Measurements from ENCODE around the gene FBN1.

The FBN1 gene

DNA sequence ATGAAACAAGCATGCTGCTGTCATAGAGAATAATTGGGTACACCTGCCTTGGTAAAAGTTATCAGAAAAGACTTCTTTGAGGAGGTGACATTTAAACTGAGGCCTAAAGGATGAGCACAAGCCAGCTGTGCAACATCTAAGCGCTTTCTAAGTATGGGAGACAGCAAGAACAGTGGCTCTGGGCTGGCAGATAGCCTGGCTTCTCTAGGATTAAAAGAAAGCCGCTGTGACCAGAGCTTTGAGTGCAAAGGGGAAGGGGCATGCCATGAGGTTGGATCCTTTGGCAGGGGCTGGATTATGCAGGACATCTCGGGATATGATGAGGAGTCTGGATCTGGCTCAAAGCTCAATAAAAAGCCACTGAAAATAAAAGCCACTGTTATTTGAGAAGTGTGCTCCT lies 99.2 kb downstream of the FBN1 start:
- no peak for DNase-seq (ENCODE audit: extremely low spot score)
- POLR2A ChIA-PET, result no interaction called here
- TF ChIP-seq, protein P1, sequence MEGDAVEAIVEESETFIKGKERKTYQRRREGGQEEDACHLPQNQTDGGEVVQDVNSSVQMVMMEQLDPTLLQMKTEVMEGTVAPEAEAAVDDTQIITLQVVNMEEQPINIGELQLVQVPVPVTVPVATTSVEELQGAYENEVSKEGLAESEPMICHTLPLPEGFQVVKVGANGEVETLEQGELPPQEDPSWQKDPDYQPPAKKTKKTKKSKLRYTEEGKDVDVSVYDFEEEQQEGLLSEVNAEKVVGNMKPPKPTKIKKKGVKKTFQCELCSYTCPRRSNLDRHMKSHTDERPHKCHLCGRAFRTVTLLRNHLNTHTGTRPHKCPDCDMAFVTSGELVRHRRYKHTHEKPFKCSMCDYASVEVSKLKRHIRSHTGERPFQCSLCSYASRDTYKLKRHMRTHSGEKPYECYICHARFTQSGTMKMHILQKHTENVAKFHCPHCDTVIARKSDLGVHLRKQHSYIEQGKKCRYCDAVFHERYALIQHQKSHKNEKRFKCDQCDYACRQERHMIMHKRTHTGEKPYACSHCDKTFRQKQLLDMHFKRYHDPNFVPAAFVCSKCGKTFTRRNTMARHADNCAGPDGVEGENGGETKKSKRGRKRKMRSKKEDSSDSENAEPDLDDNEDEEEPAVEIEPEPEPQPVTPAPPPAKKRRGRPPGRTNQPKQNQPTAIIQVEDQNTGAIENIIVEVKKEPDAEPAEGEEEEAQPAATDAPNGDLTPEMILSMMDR (IDR thresholded peaks at IDR 0.05; ENCODE audit: control extremely low read depth, extremely low read depth, low read depth, missing control alignments), result no peak
- CTCF ChIA-PET, result no interaction called here

DNA sequence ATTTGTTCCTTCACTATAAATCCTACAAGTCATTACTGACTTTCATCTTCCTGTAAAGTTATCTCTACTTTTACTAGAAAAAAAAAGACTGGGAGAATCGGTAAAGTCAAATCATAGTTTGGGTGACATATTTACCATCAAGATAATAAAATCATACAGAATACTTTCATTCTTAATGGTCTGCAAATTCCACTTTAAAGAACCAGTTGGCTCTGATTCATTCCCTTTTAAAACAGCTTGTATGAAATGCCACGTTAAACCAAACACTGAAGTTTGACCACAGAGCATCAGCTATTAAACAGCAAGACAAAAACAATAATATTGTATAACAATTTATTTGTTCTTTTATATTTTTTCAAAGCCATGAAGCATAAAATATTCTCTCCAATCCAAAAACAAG lies 100.7 kb downstream of the FBN1 start:
- ChIA-PET POLR2A (no interaction called here), CTCF (no interaction called here)
- DNase-seq (ENCODE audit: extremely low spot score), result no peak
- TF ChIP-seq, protein P1 (IDR thresholded peaks at IDR 0.05; ENCODE audit: control extremely low read depth, extremely low read depth, low read depth, missing control alignments), result no peak

DNA sequence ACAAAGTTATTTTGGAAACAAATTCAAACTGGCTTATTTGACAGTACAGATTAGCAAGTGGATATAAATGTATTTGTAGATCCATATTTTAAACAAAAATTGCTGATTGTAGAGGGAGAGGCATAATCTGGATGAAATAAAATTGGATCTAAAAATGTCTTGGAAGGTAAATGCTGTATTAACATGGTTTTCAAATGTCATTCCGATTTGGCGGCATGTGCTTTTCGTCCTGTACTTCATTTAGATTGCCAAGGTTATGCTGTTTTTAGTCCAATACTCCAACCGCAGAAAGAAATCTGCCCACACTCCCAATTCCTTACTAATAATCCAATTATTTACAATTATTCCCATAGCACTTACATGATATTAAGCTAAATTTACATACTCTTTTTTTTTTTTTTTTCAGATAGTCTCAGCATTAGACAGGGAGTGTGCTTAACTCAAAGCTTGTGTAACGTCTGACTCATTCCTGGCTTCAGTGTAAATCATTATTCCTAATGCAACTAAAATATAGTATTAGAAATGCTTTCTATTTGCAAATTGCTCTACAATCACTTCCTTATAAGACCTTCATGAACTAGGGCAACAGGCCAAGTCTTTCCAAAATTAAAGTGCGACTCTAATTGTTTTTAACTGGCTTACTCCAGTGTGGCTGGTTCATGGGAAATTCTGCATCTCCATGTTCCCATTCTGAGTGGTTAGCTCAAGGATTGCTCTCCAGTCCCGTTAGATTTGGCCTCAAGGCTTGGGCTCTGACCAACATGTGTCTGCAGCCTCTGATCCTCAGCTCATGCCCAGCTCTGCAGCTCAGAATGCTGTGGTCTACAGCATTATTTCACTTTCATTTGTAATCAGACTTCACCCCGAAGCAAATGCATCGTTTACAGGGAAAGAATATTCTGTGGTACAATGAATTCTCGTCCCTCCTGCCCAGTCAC lies 103.9 kb downstream of the FBN1 start:
- POLR2A ChIA-PET, result no interaction called here
- CTCF ChIA-PET, result interaction anchor here (0.7 kb wide), 1 partner anchor 205 kb away, joined by 3 read pairs; no protein-coding TSS in a partner anchor
- DNase-seq (ENCODE audit: extremely low spot score), result peak; percentile 34
- TF ChIP-seq, protein P1 (IDR thresholded peaks at IDR 0.05; ENCODE audit: control extremely low read depth, extremely low read depth, low read depth, missing control alignments), result no peak

DNA sequence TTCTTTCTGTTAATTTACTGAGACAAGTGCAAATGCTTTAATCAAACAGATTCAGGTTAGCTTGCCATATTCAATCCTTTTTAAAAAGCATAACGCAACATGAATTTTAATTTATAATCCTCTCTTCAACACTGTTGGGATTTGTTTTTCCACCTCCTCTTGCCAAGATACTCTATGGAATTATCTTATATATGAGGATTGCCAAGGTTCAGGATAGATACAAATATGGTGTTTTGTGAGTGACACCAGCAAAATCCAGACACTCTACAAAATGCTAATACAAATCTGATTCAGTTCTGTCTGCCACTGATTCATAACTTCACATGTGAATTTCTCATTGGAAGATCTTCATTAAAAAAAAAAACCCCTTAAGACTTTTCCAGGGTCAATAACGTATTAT lies 104.8 kb downstream of the FBN1 start:
- TF ChIP-seq, protein P1 (IDR thresholded peaks at IDR 0.05; ENCODE audit: control extremely low read depth, extremely low read depth, low read depth, missing control alignments), result no peak
- DNase-seq (ENCODE audit: extremely low spot score), result no peak
- ChIA-PET CTCF (interaction anchor here (1.2 kb wide), 1 partner anchor 33 kb away, joined by 3 read pairs; no protein-coding TSS in a partner anchor), POLR2A (no interaction called here)

DNA sequence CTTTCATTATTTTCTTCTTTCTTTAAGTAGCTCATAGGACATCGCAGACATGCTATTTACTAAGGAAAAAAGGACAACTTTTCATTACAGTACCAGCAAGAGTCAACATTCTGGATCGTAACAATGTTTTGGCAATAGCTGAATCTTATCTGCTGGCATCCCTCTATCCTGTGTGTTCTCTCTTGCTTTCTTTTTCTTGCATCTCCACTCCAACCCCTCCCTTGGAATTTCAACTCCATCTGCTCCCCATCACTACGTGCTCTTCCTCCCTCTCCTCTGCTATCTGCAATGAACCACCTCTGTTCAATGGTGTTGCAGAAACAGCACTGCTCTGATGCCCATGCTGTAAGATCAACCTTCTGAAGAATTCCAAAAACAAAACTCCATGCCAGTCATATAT lies 106.6 kb downstream of the FBN1 start:
- ChIA-PET POLR2A (no interaction called here), CTCF (interaction anchor here (0.8 to 2.1 kb wide), 5 partner anchors 9 to 187 kb away, joined by 3 to 7 read pairs (median 3); no protein-coding TSS in a partner anchor)
- TF ChIP-seq, protein P1 (IDR thresholded peaks at IDR 0.05; ENCODE audit: control extremely low read depth, extremely low read depth, low read depth, missing control alignments), result no peak
- DNase-seq (ENCODE audit: extremely low spot score), result no peak

DNA sequence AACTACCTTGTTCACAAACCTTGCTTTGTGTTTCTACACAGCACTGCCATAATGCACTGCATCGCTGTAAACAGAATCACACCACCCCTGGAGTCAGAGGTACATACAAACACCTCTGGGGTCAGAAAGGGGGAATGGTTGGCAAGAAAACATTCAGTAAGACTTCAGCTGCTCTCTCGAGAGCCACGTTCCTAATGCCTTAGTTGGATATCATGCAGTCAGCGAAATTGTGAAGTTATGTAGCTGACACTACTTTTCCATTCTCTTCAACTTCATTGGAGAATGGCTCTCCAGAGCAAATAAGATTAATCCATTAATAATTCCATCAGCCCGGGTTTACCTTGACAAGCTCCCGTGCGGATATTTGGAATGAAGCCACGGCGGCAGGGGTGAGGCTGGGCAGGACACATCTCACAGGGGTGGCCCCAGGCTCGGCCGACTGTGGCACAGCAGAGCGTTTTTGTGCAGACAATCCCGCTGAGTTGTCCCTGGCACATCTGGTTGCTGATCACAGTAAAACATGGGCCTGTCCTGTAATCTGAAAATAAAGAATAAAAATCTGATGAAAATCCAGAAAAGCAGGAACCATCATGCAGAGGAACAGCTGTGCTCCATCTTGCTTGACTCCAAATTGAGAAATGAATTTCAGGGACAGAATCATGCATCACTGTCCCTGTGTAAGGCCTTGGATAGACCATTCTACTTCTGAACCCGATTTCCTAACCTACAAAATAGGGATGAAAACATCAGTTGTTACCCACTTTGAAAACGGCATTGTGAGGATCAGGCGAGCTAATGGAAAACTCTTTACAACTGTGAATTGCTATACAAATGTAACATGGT lies 108.0 kb downstream of the FBN1 start:
- TF ChIP-seq, protein P1 (IDR thresholded peaks at IDR 0.05; ENCODE audit: control extremely low read depth, extremely low read depth, low read depth, missing control alignments), result no peak
- CTCF ChIA-PET, result interaction anchor here (1.1 to 2.1 kb wide), 4 partner anchors 10 to 179 kb away, joined by 3 to 7 read pairs (median 4); no protein-coding TSS in a partner anchor
- no peak for DNase-seq (ENCODE audit: extremely low spot score)
- POLR2A ChIA-PET, result no interaction called here

All from GM10248 (cell line).